ENCODE results near the gene TMEM164. TPM values are rescaled to one million over a fixed set of nuclear protein-coding genes. Genes with fewer than 3 reads are reported as not detected.
A peak's percentile ranks its signal among the peaks of the same experiment; 100 is the strongest.
"Not testable (repeated sequence)": the region's sequence is repeated elsewhere in the genome, so short reads cannot be mapped to it uniquely, and the experiment has no call there.

The TMEM164 gene
- total and polyA plus RNA-seq, 7 donors, result 14.5 to 42.4 (median 31.7) TPM

DNA sequence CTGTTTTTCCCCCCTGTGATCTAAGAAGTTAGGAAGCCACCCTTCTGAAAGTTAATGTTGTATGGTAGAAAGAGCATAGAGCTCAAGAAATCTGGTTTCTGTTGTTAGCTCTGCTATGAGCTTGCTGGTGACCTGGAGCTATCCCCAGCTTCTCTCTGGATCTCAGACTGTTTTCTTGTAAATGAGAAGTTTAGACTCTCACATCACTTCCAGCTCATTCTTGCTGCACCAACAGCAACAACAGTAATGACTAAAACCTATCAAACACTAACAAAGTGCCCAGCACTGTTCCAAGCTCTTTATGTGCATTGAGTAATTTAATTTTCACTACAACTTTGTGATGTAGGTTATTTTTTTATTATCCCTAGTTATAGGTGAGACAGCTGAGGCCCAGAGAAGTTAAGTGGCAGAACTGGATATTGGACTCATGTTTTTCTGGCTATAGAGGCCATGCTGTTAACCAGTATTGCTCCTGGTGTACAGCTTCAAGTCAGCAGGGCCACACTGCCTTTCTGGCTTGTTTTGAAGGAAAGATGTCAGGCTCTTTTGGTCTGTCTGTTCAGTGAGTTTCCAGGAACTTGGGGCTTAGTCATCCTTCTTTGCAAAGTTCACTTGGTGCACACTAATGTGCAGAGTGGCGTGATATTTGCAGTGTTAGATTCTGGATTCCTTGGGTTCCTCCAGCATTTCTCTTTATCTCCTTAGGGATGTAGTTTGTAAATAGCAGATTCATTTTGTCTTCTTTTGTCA is 27.8 kb upstream of the TMEM164 start:
- no peaks in the 10 kb centered on the region for H3K4me1 ChIP-seq
- H3K36me3 ChIP-seq (ENCODE audit: insufficient read depth in 1 of 2, low read depth in 1 of 2), result no peaks in the 10 kb centered on the region
- H3K27me3 ChIP-seq (ENCODE audit: insufficient read depth in 3 of 3, low read length in 2 of 3), result peaks cover 0 to 21% (median 0%) of the 10 kb centered on the region in 3 donors
- H3K4me3 ChIP-seq, result no peak overlapping the region
- TF ChIP-seq, protein P1, sequence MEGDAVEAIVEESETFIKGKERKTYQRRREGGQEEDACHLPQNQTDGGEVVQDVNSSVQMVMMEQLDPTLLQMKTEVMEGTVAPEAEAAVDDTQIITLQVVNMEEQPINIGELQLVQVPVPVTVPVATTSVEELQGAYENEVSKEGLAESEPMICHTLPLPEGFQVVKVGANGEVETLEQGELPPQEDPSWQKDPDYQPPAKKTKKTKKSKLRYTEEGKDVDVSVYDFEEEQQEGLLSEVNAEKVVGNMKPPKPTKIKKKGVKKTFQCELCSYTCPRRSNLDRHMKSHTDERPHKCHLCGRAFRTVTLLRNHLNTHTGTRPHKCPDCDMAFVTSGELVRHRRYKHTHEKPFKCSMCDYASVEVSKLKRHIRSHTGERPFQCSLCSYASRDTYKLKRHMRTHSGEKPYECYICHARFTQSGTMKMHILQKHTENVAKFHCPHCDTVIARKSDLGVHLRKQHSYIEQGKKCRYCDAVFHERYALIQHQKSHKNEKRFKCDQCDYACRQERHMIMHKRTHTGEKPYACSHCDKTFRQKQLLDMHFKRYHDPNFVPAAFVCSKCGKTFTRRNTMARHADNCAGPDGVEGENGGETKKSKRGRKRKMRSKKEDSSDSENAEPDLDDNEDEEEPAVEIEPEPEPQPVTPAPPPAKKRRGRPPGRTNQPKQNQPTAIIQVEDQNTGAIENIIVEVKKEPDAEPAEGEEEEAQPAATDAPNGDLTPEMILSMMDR (IDR thresholded peaks at IDR 0.05), result no peak
- intact Hi-C loops (cut with DNase I), result no loop called here
- H3K27ac ChIP-seq, result no peak overlapping the region
- DNase-seq, result no peak
- 74 to 91% (median 82%) methylated on average over 1 of the region's 1 CpG for WGBS, 3 donors
- no peaks in the 10 kb centered on the region for H3K9me3 ChIP-seq
- no peak for ATAC-seq

DNA sequence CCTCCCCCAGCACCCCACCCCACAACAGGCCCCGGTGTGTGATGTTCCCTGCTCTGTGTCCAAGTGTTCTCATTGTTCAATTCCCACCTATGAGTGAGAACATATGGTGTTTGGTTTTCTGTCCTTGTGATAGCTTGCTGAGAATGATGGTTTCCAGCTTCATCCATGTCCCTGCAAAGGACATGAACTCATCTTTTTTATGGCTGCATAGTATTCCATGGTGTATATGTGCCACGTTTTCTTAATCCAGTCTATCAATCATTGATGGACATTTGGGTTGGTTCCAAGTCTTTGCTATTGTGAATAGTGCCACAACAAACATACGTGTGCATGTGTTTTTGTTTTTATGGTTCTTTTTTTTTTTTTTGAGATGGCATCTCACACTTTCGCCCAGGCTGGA is 17.7 kb upstream of the TMEM164 start:
- H3K4me1 ChIP-seq; H3K27ac ChIP-seq; H3K27me3 ChIP-seq (ENCODE audit: insufficient read depth in 3 of 3, low read length in 2 of 3); ATAC-seq; H3K4me3 ChIP-seq; H3K36me3 ChIP-seq (ENCODE audit: insufficient read depth in 1 of 2, low read depth in 1 of 2); H3K9me3 ChIP-seq; intact Hi-C loops (cut with DNase I); DNase-seq: not testable (repeated sequence)
- 69 to 84% (median 83%) methylated on average over 3 to 4 of the region's 4 CpGs for WGBS, 3 donors

DNA sequence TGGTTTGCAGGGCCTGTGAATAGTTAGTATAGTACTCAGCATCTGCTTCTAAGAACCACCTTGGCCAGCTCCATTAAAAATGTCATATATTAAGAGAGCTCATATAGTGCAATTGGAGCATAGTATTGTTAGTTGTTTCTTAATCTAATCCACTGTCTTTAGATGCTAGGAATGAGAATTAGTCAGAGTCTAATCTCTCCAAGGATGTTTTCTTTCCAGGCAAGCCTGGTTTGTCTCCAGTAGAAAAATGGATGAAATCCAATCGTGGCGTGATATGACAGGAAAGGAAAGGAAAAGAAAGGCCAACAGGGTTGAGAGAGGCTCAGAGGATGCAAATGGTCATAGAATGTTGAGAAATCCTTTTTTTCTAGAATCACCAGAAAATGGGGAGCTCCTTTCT is 15.0 kb upstream of the TMEM164 start:
- 45 to 64% (median 58%) methylated on average over 2 of the region's 2 CpGs for WGBS, 3 donors
- intact Hi-C loops (cut with DNase I), result no loop called here

DNA sequence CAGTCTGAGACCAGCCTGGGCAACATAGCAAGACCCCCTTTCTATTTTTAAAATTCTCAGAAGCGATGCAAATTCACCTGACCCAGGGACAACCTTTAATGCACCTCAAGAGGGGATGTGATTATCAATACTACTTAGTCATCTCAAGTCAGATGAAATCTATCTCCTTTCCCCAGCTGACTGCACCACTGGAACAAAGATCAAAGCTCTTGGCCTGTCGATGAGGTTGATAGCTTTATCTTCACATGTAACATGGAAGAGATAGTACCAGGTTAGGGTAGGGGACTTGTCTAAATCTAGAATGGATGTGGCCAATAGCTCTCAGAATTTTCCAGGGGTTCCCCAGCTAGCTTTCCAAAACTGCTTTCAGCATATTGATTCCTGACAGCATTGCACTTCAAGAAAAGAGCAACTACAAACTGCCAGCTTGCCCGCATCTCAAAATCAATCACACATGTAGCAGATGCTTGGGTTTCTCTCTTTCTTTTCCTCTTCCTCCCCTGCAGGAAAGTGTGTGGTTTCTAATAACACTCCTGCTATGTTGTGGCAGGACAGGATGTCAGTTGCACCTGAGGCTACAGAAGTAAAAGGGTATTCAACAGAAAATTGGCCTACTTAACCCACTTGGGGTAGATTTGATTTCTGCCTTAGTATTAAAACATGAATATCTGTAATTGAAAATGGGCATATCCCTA is 12.2 kb upstream of the TMEM164 start:
- no peak for DNase-seq
- 87 to 89% (median 87%) methylated on average over 3 of the region's 3 CpGs for WGBS, 3 donors
- no peak overlapping the region for H3K4me3 ChIP-seq
- no peaks in the 10 kb centered on the region for H3K36me3 ChIP-seq (ENCODE audit: insufficient read depth in 1 of 2, low read depth in 1 of 2)
- H3K4me1 ChIP-seq, result no peaks in the 10 kb centered on the region
- TF ChIP-seq, protein P1 (IDR thresholded peaks at IDR 0.05), result no peak
- H3K27me3 ChIP-seq (ENCODE audit: insufficient read depth in 3 of 3, low read length in 2 of 3), result peaks cover 0 to 19% (median 0%) of the 10 kb centered on the region in 3 donors
- ATAC-seq, result no peak
- H3K9me3 ChIP-seq, result no peaks in the 10 kb centered on the region
- intact Hi-C loops (cut with DNase I), result loop anchor here in 1 of 2 donors (5.0 kb wide), 1 partner anchor 63 kb away; no protein-coding TSS in a partner anchor
- H3K27ac ChIP-seq, result no peak overlapping the region

More for the DNA sequence above, 15.0 kb upstream of the TMEM164 start:
- Histone ChIP-seq H3K4me3 (no peak overlapping the region), H3K9me3 (no peaks in the 10 kb centered on the region), H3K27ac (no peak overlapping the region), H3K27me3 (ENCODE audit: insufficient read depth in 3 of 3, low read length in 2 of 3) (peaks cover 0 to 16% (median 0%) of the 10 kb centered on the region in 3 donors), H3K4me1 (no peaks in the 10 kb centered on the region), H3K36me3 (ENCODE audit: insufficient read depth in 1 of 2, low read depth in 1 of 2) (no peaks in the 10 kb centered on the region)
- TF ChIP-seq, protein P1 (IDR thresholded peaks at IDR 0.05), result no peak
- no peak for DNase-seq
- ATAC-seq, result no peak

DNA sequence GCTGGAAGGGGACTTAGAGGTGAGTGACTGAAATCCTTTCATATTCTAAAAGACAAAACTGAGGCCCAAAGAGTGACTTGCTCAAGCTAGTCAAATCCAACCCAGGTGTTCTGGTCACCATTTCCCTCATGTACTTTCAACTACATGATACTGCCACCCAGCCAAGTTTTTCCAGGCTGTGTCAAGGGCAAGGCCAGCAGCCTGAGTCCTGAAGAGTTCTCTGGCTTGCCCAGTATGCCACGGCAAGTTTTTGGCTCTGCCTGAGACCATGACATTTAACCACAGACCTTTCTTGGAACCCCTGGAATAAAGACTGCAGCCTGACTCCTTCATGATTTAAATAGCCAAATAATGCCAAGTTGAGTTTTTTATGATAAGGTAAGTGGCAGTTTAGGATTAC is 10.7 kb upstream of the TMEM164 start:
- H3K27me3 ChIP-seq (ENCODE audit: insufficient read depth in 3 of 3, low read length in 2 of 3), result peaks cover 0 to 19% (median 0%) of the 10 kb centered on the region in 3 donors
- intact Hi-C loops (cut with DNase I), result loop anchor here in 1 of 2 donors (5.0 kb wide), 1 partner anchor 65 kb away; no protein-coding TSS in a partner anchor
- H3K27ac ChIP-seq, result peak overlapping the region; percentile 23
- no peaks in the 10 kb centered on the region for H3K4me1 ChIP-seq
- ATAC-seq (peak; percentile 68 to 94 (median 86)), DNase-seq (no peak)
- no peaks in the 10 kb centered on the region for H3K9me3 ChIP-seq
- H3K4me3 ChIP-seq, result no peak overlapping the region
- WGBS, 3 donors, result 23 to 55% (median 39%) methylated on average over 1 of the region's 1 CpG
- no peaks in the 10 kb centered on the region for H3K36me3 ChIP-seq (ENCODE audit: insufficient read depth in 1 of 2, low read depth in 1 of 2)
- TF ChIP-seq, protein P1 (IDR thresholded peaks at IDR 0.05), result no peak
